PC-9 (cell line): ENCODE measurements around the gene LPCAT1. TPM values are rescaled to one million over a fixed set of nuclear protein-coding genes. Genes with fewer than 3 reads are reported as not detected.
A peak's percentile ranks its signal among the peaks of the same experiment; 100 is the strongest.

ENCODE experiments used
- BruUV-seq: library from RNA; stranded (reverse); fragments of 400-500 nt; replicated peaks from 2 replicates; lab custom pipeline; 2021; lab: Mats Ljungman, UMichigan
- CTCF ChIA-PET: fragments of 300-600 bp; sonication (Branson Sonifier 250); formaldehyde crosslinking; loops from one replicate; lab custom pipeline; 2022; ENCODE audit warnings: antibody characterized with exemption; lab: Charles Lee
- POLR2A ChIA-PET: fragments of 300-600 bp; sonication (Branson Sonifier 250); formaldehyde crosslinking; loops from one replicate; lab custom pipeline; 2022; ENCODE audit warnings: antibody characterized with exemption; ENCODE audit not compliant: unreplicated experiment; lab: Charles Lee
- DNase-seq, 2 experiments: peaks; one replicate each; pipeline versions ENCODE4 v3.0.0 to v3.0.0-alpha.2; 2015 to 2022; ENCODE audit warnings: mixed read lengths in 1 of 2
- H2AFZ ChIP-seq: fragments of 200-600 bp; sonication (generic); 2 replicates; pipeline ENCODE4 v1.8.1; 2017; ENCODE audit warnings: antibody characterized with exemption
- H3F3A ChIP-seq: fragments of 200-600 bp; sonication (generic); 2 replicates; pipeline ENCODE4 v1.8.1; 2017; ENCODE audit warnings: antibody characterized with exemption, mild to moderate bottlenecking, low read depth; ENCODE audit not compliant: insufficient read depth
- H3K27ac ChIP-seq: fragments of 200-600 bp; sonication (generic); 2 replicates; pipeline ENCODE4 v1.6.1; 2016; ENCODE audit warnings: mixed run types
- H3K27me3 ChIP-seq: fragments of 200-600 bp; sonication (generic); 2 replicates; pipeline ENCODE4 v1.6.1; 2016; ENCODE audit warnings: low read depth, mixed run types; ENCODE audit not compliant: insufficient read depth
- H3K36me3 ChIP-seq: fragments of 200-600 bp; sonication (generic); 2 replicates; pipeline ENCODE4 v1.6.1; 2016; ENCODE audit warnings: low read depth, mixed run types
- H3K4me1 ChIP-seq: fragments of 200-600 bp; sonication (generic); replicated peaks from 2 replicates; pipeline ENCODE4 v1.6.1; 2016; ENCODE audit warnings: mixed run types; ENCODE audit not compliant: insufficient read depth
- H3K4me2 ChIP-seq: fragments of 200-600 bp; sonication (generic); 2 replicates; pipeline ENCODE4 v1.6.1; 2017; ENCODE audit warnings: mixed run types
- H3K4me3 ChIP-seq: fragments of 200-600 bp; sonication (generic); 2 replicates; pipeline ENCODE4 v1.6.1; 2016; ENCODE audit warnings: mixed run types
- H3K79me2 ChIP-seq: fragments of 200-600 bp; sonication (generic); 2 replicates; pipeline ENCODE4 v1.6.1; 2017; ENCODE audit warnings: low read depth, mixed run types
- H3K9me2 ChIP-seq: fragments of 200-600 bp; sonication (generic); 2 replicates; pipeline ENCODE4 v1.8.1; 2017; ENCODE audit warnings: mild to moderate bottlenecking; ENCODE audit not compliant: insufficient read depth
- H3K9me3 ChIP-seq: fragments of 200-600 bp; sonication (generic); 2 replicates; pipeline ENCODE4 v1.8.1; 2016; ENCODE audit warnings: low read depth; ENCODE audit not compliant: insufficient read depth
- H4K20me1 ChIP-seq: fragments of 200-600 bp; sonication (generic); 2 replicates; pipeline ENCODE4 v1.8.1; 2017; ENCODE audit not compliant: insufficient read depth
- CTCF ChIP-seq: fragments of 200-600 bp; sonication (generic); conservative IDR thresholded peaks from 2 replicates; pipeline ENCODE4 v1.6.1; 2017; ENCODE audit warnings: mixed run types, antibody characterized with exemption, mild to moderate bottlenecking, moderate library complexity
- EZH2 ChIP-seq: fragments of 200-600 bp; sonication (generic); IDR thresholded peaks from 2 replicates; pipeline ENCODE4 v1.8.0; 2017; ENCODE audit warnings: antibody characterized with exemption, low read depth
- intact Hi-C: fragments of 100-400 bp; cut with micrococcal nuclease; formaldehyde crosslinking; loops from one replicate; pipeline ENCODE4 v1.10.0; 2022; ENCODE audit not compliant: unreplicated experiment
- total RNA-seq: library from RNA; stranded (reverse); gene quantifications from 2 replicates; pipeline ENCODE4 v1.2.3, GENCODE V29; 2021

The LPCAT1 gene
- total RNA-seq, 1 experiment from 2014 or later, result 96.1 TPM

- BruUV-seq, result no TSS peak
- H3K4me1 ChIP-seq, result peaks cover 41% of the 10 kb centered on the region
- no peak overlapping the region for H3K4me3 ChIP-seq
- no peaks in the 10 kb centered on the region for H4K20me1 ChIP-seq
- peaks cover 40% of the 10 kb centered on the region for H3F3A ChIP-seq
- no peak for TF ChIP-seq CTCF
- TF ChIP-seq EZH2, result no peak
- no peaks in the 10 kb centered on the region for H3K9me2 ChIP-seq
- H3K79me2 ChIP-seq, result no peaks in the 10 kb centered on the region
- intact Hi-C loops, result no loop called here
- CTCF ChIA-PET, result no interaction called here
- H2AFZ ChIP-seq, result no peak overlapping the region
- POLR2A ChIA-PET, result interaction anchor here (0.5 to 1.0 kb wide), 5 partner anchors 12 to 1273 kb away, joined by 3 to 18 read pairs (median 5); no protein-coding TSS in a partner anchor
- no peaks in the 10 kb centered on the region for H3K36me3 ChIP-seq
- H3K9me3 ChIP-seq, result no peaks in the 10 kb centered on the region
- no peak for DNase-seq
- H3K4me2 ChIP-seq, result no peak overlapping the region
- H3K27ac ChIP-seq, result no peak overlapping the region
- peaks cover under 1% of the 10 kb centered on the region; the same call in 1 of the 2 replicates for H3K27me3 ChIP-seq
These were observed 19.9 kb upstream of the LPCAT1 start for GRCh38 chr5:1543398-1544293.

DNA sequence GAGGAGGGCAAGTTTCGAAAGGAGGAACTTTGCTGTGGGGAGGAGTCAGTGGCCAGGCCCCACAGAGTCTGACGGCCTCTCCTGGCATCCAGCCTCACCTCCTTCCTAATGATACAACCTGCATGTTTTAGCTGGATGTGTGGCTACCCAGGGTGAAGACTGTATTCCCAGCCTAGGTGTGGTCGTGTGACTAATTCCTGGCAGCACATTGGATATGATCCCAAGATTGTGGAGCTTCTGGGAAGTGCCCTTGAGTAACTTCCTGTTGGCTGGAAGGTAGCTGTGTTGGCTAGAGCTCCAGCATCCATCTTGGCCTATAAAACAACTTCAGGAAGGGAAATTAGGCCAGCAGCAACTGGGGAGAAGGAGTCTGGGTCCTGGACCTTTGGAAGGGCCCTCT lies 19.0 kb upstream of the LPCAT1 start:
- peaks cover 32% of the 10 kb centered on the region for H3K4me1 ChIP-seq
- POLR2A ChIA-PET, result interaction anchor here (0.5 to 1.0 kb wide), 5 partner anchors 13 to 1272 kb away, joined by 3 to 18 read pairs (median 5); no protein-coding TSS in a partner anchor

More for the DNA sequence above, 19.0 kb upstream of the LPCAT1 start:
- Histone ChIP-seq H3F3A (peaks cover 43% of the 10 kb centered on the region), H3K4me2 (no peak overlapping the region), H4K20me1 (no peaks in the 10 kb centered on the region), H3K4me3 (no peak overlapping the region), H3K27me3 (no peaks in the 10 kb centered on the region), H3K9me2 (no peaks in the 10 kb centered on the region), H2AFZ (no peak overlapping the region), H3K27ac (no peak overlapping the region), H3K36me3 (no peaks in the 10 kb centered on the region), H3K79me2 (no peaks in the 10 kb centered on the region), H3K9me3 (no peaks in the 10 kb centered on the region)
- intact Hi-C loops, result no loop called here
- CTCF ChIA-PET, result interaction anchor here (0.6 kb wide), 1 partner anchor 102 kb away, joined by 3 read pairs; no protein-coding TSS in a partner anchor
- BruUV-seq, result no TSS peak
- TF ChIP-seq CTCF, result no peak
- no peak for TF ChIP-seq EZH2
- DNase-seq, result peak; percentile 83 to 94
